ENCODE results near the gene NPY1R. TPM values are rescaled to one million over a fixed set of nuclear protein-coding genes. Genes with fewer than 3 reads are reported as not detected.
A peak's percentile ranks its signal among the peaks of the same experiment; 100 is the strongest.

NPY1R gene
- total and polyA plus RNA-seq, 4 experiments from 2014 or later = not detected

- H3K4me1 ChIP-seq (ENCODE audit: insufficient read depth, low read length) = no peaks in the 10 kb centered on the region
- no peak overlapping the region for H3K27ac Mint-ChIP-seq
- no peaks in the 10 kb centered on the region for H3K27me3 ChIP-seq (ENCODE audit: insufficient read depth, low read length)
- ChIA-PET CTCF (ENCODE audit: partially characterized antibody) (no interaction called here), POLR2A (ENCODE audit: partially characterized antibody) (no interaction called here)
- H3K4me1 Mint-ChIP-seq = no peaks in the 10 kb centered on the region
- peaks cover 7 to 8% of the 10 kb centered on the region in 2 donors for H3K27me3 Mint-ChIP-seq
- DNase-seq = no peak
- no peak overlapping the region for H3K27ac ChIP-seq (ENCODE audit: low read depth, low read length)
- no peak overlapping the region for H3K4me3 Mint-ChIP-seq
- H3K4me3 ChIP-seq (ENCODE audit: low read length in 2 of 2) = no peak overlapping the region
- no peaks in the 10 kb centered on the region for H3K36me3 ChIP-seq (ENCODE audit: insufficient read depth, low read length)
- peaks cover 0 to 3% (median 0%) of the 10 kb centered on the region in 8 donors for H3K9me3 Mint-ChIP-seq
- H3K9me3 ChIP-seq (ENCODE audit: control insufficient read depth in 1 of 2, low read length in 2 of 2) = no peaks in the 10 kb centered on the region
- no peaks in the 10 kb centered on the region for H3K36me3 Mint-ChIP-seq
- intact Hi-C loops (cut with micrococcal nuclease) = no loop called here
Measured at GRCh38 chr4:163350672-163351071, 18.3 kb upstream of the NPY1R start.

- ChIA-PET CTCF (ENCODE audit: partially characterized antibody) (no interaction called here), POLR2A (ENCODE audit: partially characterized antibody) (no interaction called here)
- Histone ChIP-seq H3K27ac (ENCODE audit: low read depth, low read length) (no peak overlapping the region), H3K9me3 (ENCODE audit: control insufficient read depth in 1 of 2, low read length in 2 of 2) (no peaks in the 10 kb centered on the region), H3K27me3 (ENCODE audit: insufficient read depth, low read length) (peaks cover 6% of the 10 kb centered on the region), H3K4me1 (ENCODE audit: insufficient read depth, low read length) (no peaks in the 10 kb centered on the region), H3K36me3 (ENCODE audit: insufficient read depth, low read length) (no peaks in the 10 kb centered on the region), H3K4me3 (ENCODE audit: low read length in 2 of 2) (no peak overlapping the region)
- intact Hi-C loops (cut with micrococcal nuclease) = no loop called here
- DNase-seq = no peak
- Mint-ChIP-seq H3K9me3 (peaks cover 0 to 3% (median 0%) of the 10 kb centered on the region in 8 donors), H3K4me3 (no peak overlapping the region), H3K27ac (no peak overlapping the region), H3K27me3 (peaks cover 19 to 21% of the 10 kb centered on the region in 2 donors), H3K36me3 (no peaks in the 10 kb centered on the region), H3K4me1 (peaks cover 0 to 4% (median 0%) of the 10 kb centered on the region in 4 donors)
Measured at GRCh38 chr4:163344147-163345125, 12.0 kb upstream of the NPY1R start.

- Histone ChIP-seq H3K4me1 (ENCODE audit: insufficient read depth, low read length) (no peaks in the 10 kb centered on the region), H3K9me3 (ENCODE audit: control insufficient read depth in 1 of 2, low read length in 2 of 2) (no peaks in the 10 kb centered on the region), H3K27me3 (ENCODE audit: insufficient read depth, low read length) (peaks cover 6% of the 10 kb centered on the region), H3K27ac (ENCODE audit: low read depth, low read length) (no peak within 1 kb of the TSS), H3K4me3 (ENCODE audit: low read length in 2 of 2) (no peak within 1 kb of the TSS), H3K36me3 (ENCODE audit: insufficient read depth, low read length) (no peaks in the 10 kb centered on the region)
- peak within 1 kb of the TSS in 1 of 8 donors; percentile 32 for H3K4me3 Mint-ChIP-seq
- POLR2A ChIA-PET (ENCODE audit: partially characterized antibody) = no interaction called here
- H3K9me3 Mint-ChIP-seq = peaks cover 0 to 3% (median 0%) of the 10 kb centered on the region in 8 donors
- DNase-seq = no peak
- peak within 1 kb of the TSS in 1 of 7 donors; percentile 39 for H3K27ac Mint-ChIP-seq
- peaks cover 0 to 4% (median 0%) of the 10 kb centered on the region in 4 donors for H3K4me1 Mint-ChIP-seq
- intact Hi-C loops (cut with micrococcal nuclease) = no loop called here
- H3K27me3 Mint-ChIP-seq = peaks cover 21 to 24% of the 10 kb centered on the region in 2 donors
- H3K36me3 Mint-ChIP-seq = no peaks in the 10 kb centered on the region
- CTCF ChIA-PET (ENCODE audit: partially characterized antibody) = no interaction called here
Measured at GRCh38 chr4:163343604-163344146, 11.3 kb upstream of the NPY1R start, which contains the start of gene NPY5R. Gene NPY5R (plus strand): TSS chr4:163343892. CDS start chr4:163350274, 6,382 bp downstream.

GRCh38 chr4:163335384-163335783 lies 3.0 kb upstream of the NPY1R start:
- no peaks in the 10 kb centered on the region for H3K36me3 ChIP-seq (ENCODE audit: insufficient read depth, low read length)
- Mint-ChIP-seq H3K36me3 (peaks cover 0 to 4% of the 10 kb centered on the region in 2 donors), H3K4me1 (peaks cover 5 to 19% (median 15%) of the 10 kb centered on the region in 4 donors), H3K4me3 (no peak overlapping the region), H3K27me3 (peaks cover 31 to 33% of the 10 kb centered on the region in 2 donors), H3K27ac (no peak overlapping the region), H3K9me3 (peaks cover 0 to 4% (median under 1%) of the 10 kb centered on the region in 8 donors)
- ChIA-PET CTCF (ENCODE audit: partially characterized antibody) (no interaction called here), POLR2A (ENCODE audit: partially characterized antibody) (no interaction called here)
- no peak overlapping the region for H3K4me3 ChIP-seq (ENCODE audit: low read length in 2 of 2)
- intact Hi-C loops (cut with micrococcal nuclease) = no loop called here
- no peak overlapping the region for H3K27ac ChIP-seq (ENCODE audit: low read depth, low read length)
- peaks cover 4% of the 10 kb centered on the region for H3K27me3 ChIP-seq (ENCODE audit: insufficient read depth, low read length)
- H3K4me1 ChIP-seq (ENCODE audit: insufficient read depth, low read length) = peaks cover 7% of the 10 kb centered on the region
- no peak for DNase-seq
- no peaks in the 10 kb centered on the region for H3K9me3 ChIP-seq (ENCODE audit: control insufficient read depth in 1 of 2, low read length in 2 of 2)

GRCh38 chr4:163331629-163332376 lies 593 bp downstream of the NPY1R start:
- no peak for DNase-seq
- Histone ChIP-seq H3K4me1 (ENCODE audit: insufficient read depth, low read length) (peaks cover 7% of the 10 kb centered on the region), H3K36me3 (ENCODE audit: insufficient read depth, low read length) (no peaks in the 10 kb centered on the region), H3K27me3 (ENCODE audit: insufficient read depth, low read length) (peaks cover 4% of the 10 kb centered on the region), H3K27ac (ENCODE audit: low read depth, low read length) (no peak overlapping the region), H3K4me3 (ENCODE audit: low read length in 2 of 2) (no peak overlapping the region), H3K9me3 (ENCODE audit: control insufficient read depth in 1 of 2, low read length in 2 of 2) (no peaks in the 10 kb centered on the region)
- peaks cover 0 to 4% (median 0%) of the 10 kb centered on the region in 8 donors for H3K9me3 Mint-ChIP-seq
- no peak overlapping the region for H3K27ac Mint-ChIP-seq
- peaks cover 31% of the 10 kb centered on the region in 2 donors for H3K27me3 Mint-ChIP-seq
- ChIA-PET POLR2A (ENCODE audit: partially characterized antibody) (no interaction called here), CTCF (ENCODE audit: partially characterized antibody) (no interaction called here)
- H3K4me1 Mint-ChIP-seq = peaks cover 5 to 19% (median 15%) of the 10 kb centered on the region in 4 donors
- peak overlapping the region in 6 of 8 donors; percentile 23 to 76 (median 58) for H3K4me3 Mint-ChIP-seq
- peaks cover 0 to 4% of the 10 kb centered on the region in 2 donors for H3K36me3 Mint-ChIP-seq
- intact Hi-C loops (cut with micrococcal nuclease) = loop anchor here (2.0 kb wide), 1 partner anchor 835 kb away; no protein-coding TSS in a partner anchor

GRCh38 chr4:163330916-163331628 lies 1.3 kb downstream of the NPY1R start:
- Histone ChIP-seq H3K27ac (ENCODE audit: low read depth, low read length) (no peak overlapping the region), H3K4me1 (ENCODE audit: insufficient read depth, low read length) (peaks cover 7% of the 10 kb centered on the region), H3K36me3 (ENCODE audit: insufficient read depth, low read length) (no peaks in the 10 kb centered on the region), H3K9me3 (ENCODE audit: control insufficient read depth in 1 of 2, low read length in 2 of 2) (no peaks in the 10 kb centered on the region), H3K4me3 (ENCODE audit: low read length in 2 of 2) (no peak overlapping the region), H3K27me3 (ENCODE audit: insufficient read depth, low read length) (peaks cover 4% of the 10 kb centered on the region)
- Mint-ChIP-seq H3K27ac (no peak overlapping the region), H3K4me1 (peaks cover 5 to 19% (median 15%) of the 10 kb centered on the region in 4 donors), H3K4me3 (peak overlapping the region in 3 of 8 donors; percentile 23 to 74 (median 30)), H3K27me3 (peaks cover 31% of the 10 kb centered on the region in 2 donors), H3K9me3 (peaks cover 0 to 4% (median 0%) of the 10 kb centered on the region in 8 donors), H3K36me3 (peaks cover 0 to 4% of the 10 kb centered on the region in 2 donors)
- ChIA-PET CTCF (ENCODE audit: partially characterized antibody) (no interaction called here), POLR2A (ENCODE audit: partially characterized antibody) (no interaction called here)
- DNase-seq = no peak
- intact Hi-C loops (cut with micrococcal nuclease) = no loop called here

All from CD4-positive, alpha-beta memory T cell (primary cell).